HUES6 (cell line): ENCODE measurements around the gene GRAMD2A.

Experiments used
- H3K27ac ChIP-seq: 2 replicates; pipeline ENCODE4 v1.7.0; 2013; ENCODE audit warnings: low read depth, mild to moderate bottlenecking, low read length, inconsistent platforms
- H3K27me3 ChIP-seq: 2 replicates; pipeline ENCODE4 v1.6.1; 2013; ENCODE audit warnings: low read length; ENCODE audit not compliant: control insufficient read depth, insufficient read depth
- H3K36me3 ChIP-seq: 2 replicates; pipeline ENCODE4 v1.6.1; 2013; ENCODE audit warnings: low read length; ENCODE audit not compliant: control insufficient read depth, insufficient read depth
- H3K4me1 ChIP-seq: 2 replicates; pipeline ENCODE4 v1.6.1; 2013; ENCODE audit warnings: low read length; ENCODE audit not compliant: control insufficient read depth, insufficient read depth
- H3K4me3 ChIP-seq: 2 replicates; pipeline ENCODE4 v1.5.1; 2013; ENCODE audit warnings: low read depth, low read length
- H3K9ac ChIP-seq: one replicate; pipeline ENCODE4 v1.6.1; 2013; ENCODE audit warnings: mild to moderate bottlenecking, low read length
- H3K9me3 ChIP-seq: 2 replicates; pipeline ENCODE4 v1.6.1; 2013; ENCODE audit warnings: low read depth, low read length; ENCODE audit not compliant: control insufficient read depth, insufficient read depth

Gene GRAMD2A

GRCh38 chr15:72131922-72132321, 65.7 kb downstream of the GRAMD2A start:
- Histone ChIP-seq H3K27ac (no peak overlapping the region), H3K9ac (no peak overlapping the region), H3K36me3 (no peaks in the 10 kb centered on the region), H3K4me3 (no peak overlapping the region), H3K4me1 (no peaks in the 10 kb centered on the region), H3K9me3 (no peaks in the 10 kb centered on the region), H3K27me3 (no peaks in the 10 kb centered on the region)

GRCh38 chr15:72130272-72130671, 67.3 kb downstream of the GRAMD2A start:
- H3K9me3 ChIP-seq, result no peaks in the 10 kb centered on the region
- no peaks in the 10 kb centered on the region for H3K36me3 ChIP-seq
- H3K27me3 ChIP-seq, result no peaks in the 10 kb centered on the region
- no peaks in the 10 kb centered on the region for H3K4me1 ChIP-seq
- H3K9ac ChIP-seq, result no peak overlapping the region
- H3K27ac ChIP-seq, result no peak overlapping the region
- no peak overlapping the region for H3K4me3 ChIP-seq

GRCh38 chr15:72128359-72128758, 69.2 kb downstream of the GRAMD2A start:
- no peaks in the 10 kb centered on the region for H3K27me3 ChIP-seq
- no peaks in the 10 kb centered on the region for H3K9me3 ChIP-seq
- no peak overlapping the region for H3K4me3 ChIP-seq
- no peaks in the 10 kb centered on the region for H3K36me3 ChIP-seq
- no peaks in the 10 kb centered on the region for H3K4me1 ChIP-seq
- H3K9ac ChIP-seq, result no peak overlapping the region
- H3K27ac ChIP-seq, result no peak overlapping the region

- Histone ChIP-seq H3K36me3 (no peaks in the 10 kb centered on the region), H3K27me3 (no peaks in the 10 kb centered on the region), H3K9ac (no peak overlapping the region), H3K9me3 (no peaks in the 10 kb centered on the region), H3K4me1 (no peaks in the 10 kb centered on the region), H3K27ac (no peak overlapping the region), H3K4me3 (no peak overlapping the region)
Observed at GRCh38 chr15:72127724-72128322, 69.8 kb downstream of the GRAMD2A start.

- no peak overlapping the region for H3K9ac ChIP-seq
- no peaks in the 10 kb centered on the region for H3K4me1 ChIP-seq
- H3K27ac ChIP-seq, result no peak overlapping the region
- H3K36me3 ChIP-seq, result no peaks in the 10 kb centered on the region
- no peaks in the 10 kb centered on the region for H3K9me3 ChIP-seq
- H3K4me3 ChIP-seq, result no peak overlapping the region
- H3K27me3 ChIP-seq, result no peaks in the 10 kb centered on the region
Observed at GRCh38 chr15:72124218-72124617, 73.4 kb downstream of the GRAMD2A start.

GRCh38 chr15:72118017-72118978, 79.3 kb downstream of the GRAMD2A start, which contains the start of the genes MYO9A and SENP8:
Gene MYO9A, minus strand, starts transcription at chr15:72118150. Its CDS starts 71,587 bp downstream, at chr15:72046563.
Gene SENP8, plus strand, starts transcription at chr15:72118403. Its CDS starts 21,221 bp downstream, at chr15:72139624.
- H3K36me3 ChIP-seq, result no peaks in the 10 kb centered on the region
- H3K27ac ChIP-seq, result peak within 1 kb of the TSS; percentile 46
- peak within 1 kb of the TSS; percentile 99 for H3K4me3 ChIP-seq
- H3K4me1 ChIP-seq, result peaks cover 3% of the 10 kb centered on the region; the same call in 1 of the 2 replicates
- no peaks in the 10 kb centered on the region for H3K9me3 ChIP-seq
- peak within 1 kb of the TSS; percentile 82 for H3K9ac ChIP-seq
- H3K27me3 ChIP-seq, result no peaks in the 10 kb centered on the region

GRCh38 chr15:72117486-72118016, 80.0 kb downstream of the GRAMD2A start:
- peak overlapping the region; percentile 79 for H3K9ac ChIP-seq
- peak overlapping the region; percentile 99 for H3K4me3 ChIP-seq
- no peak overlapping the region; the same call in 1 of the 2 replicates for H3K27ac ChIP-seq
- H3K4me1 ChIP-seq, result peaks cover 3% of the 10 kb centered on the region; the same call in 1 of the 2 replicates
- H3K27me3 ChIP-seq, result no peaks in the 10 kb centered on the region
- no peaks in the 10 kb centered on the region for H3K36me3 ChIP-seq
- no peaks in the 10 kb centered on the region for H3K9me3 ChIP-seq

- Histone ChIP-seq H3K27me3 (no peaks in the 10 kb centered on the region), H3K4me3 (peak overlapping the region; percentile 99)
Observed at GRCh38 chr15:72116731-72117485, 80.7 kb downstream of the GRAMD2A start.

GRCh38 chr15:72113347-72114031, 84.1 kb downstream of the GRAMD2A start:
- Histone ChIP-seq H3K27me3 (no peaks in the 10 kb centered on the region), H3K9me3 (no peaks in the 10 kb centered on the region), H3K27ac (no peak overlapping the region), H3K4me1 (0 out of 2 replicates have a peak, but pooled peaks cover 3% of the 10 kb centered on the region), H3K4me3 (no peak overlapping the region), H3K9ac (no peak overlapping the region), H3K36me3 (no peaks in the 10 kb centered on the region)

More at GRCh38 chr15:72116731-72117485, 80.7 kb downstream of the GRAMD2A start:
- Histone ChIP-seq H3K36me3 (no peaks in the 10 kb centered on the region), H3K4me1 (peaks cover 3% of the 10 kb centered on the region; the same call in 1 of the 2 replicates), H3K9ac (peak overlapping the region; percentile 79), H3K27ac (no peak overlapping the region), H3K9me3 (no peaks in the 10 kb centered on the region)

- Histone ChIP-seq H3K4me1 (0 out of 2 replicates have a peak, but pooled peaks cover 3% of the 10 kb centered on the region), H3K27ac (no peak overlapping the region), H3K9ac (no peak overlapping the region), H3K4me3 (no peak overlapping the region), H3K9me3 (no peaks in the 10 kb centered on the region), H3K36me3 (no peaks in the 10 kb centered on the region), H3K27me3 (no peaks in the 10 kb centered on the region)
Observed at GRCh38 chr15:72112805-72113204, 84.8 kb downstream of the GRAMD2A start.
